Measurements from ENCODE around the gene ACKR4.
"Not testable (repeated sequence)": the region's sequence is repeated elsewhere in the genome, so short reads cannot be mapped to it uniquely, and the experiment has no call there.

ACKR4 gene

GRCh38 chr3:132596816-132597433, at the start of gene ACKR4:
Gene ACKR4 (plus strand): TSS chr3:132597270. CDS start chr3:132600398, 3,128 bp downstream.
- no peak for FAIRE-seq

- FAIRE-seq: no peak
These were observed 47.9 kb upstream of the ACKR4 start for GRCh38 chr3:132549169-132549568.

GRCh38 chr3:132549890-132550578, 47.0 kb upstream of the ACKR4 start:
- no peak for FAIRE-seq

- no peak for FAIRE-seq
These were observed 46.3 kb upstream of the ACKR4 start for GRCh38 chr3:132550579-132551305.

GRCh38 chr3:132553826-132554225, 43.2 kb upstream of the ACKR4 start:
- no peak for FAIRE-seq

- FAIRE-seq: no peak
These were observed 42.6 kb upstream of the ACKR4 start for GRCh38 chr3:132554437-132554836.

GRCh38 chr3:132555306-132556035, 41.6 kb upstream of the ACKR4 start:
- no peak for FAIRE-seq

- FAIRE-seq: not testable (repeated sequence)
These were observed 41.1 kb upstream of the ACKR4 start for GRCh38 chr3:132556036-132556386.

GRCh38 chr3:132556508-132557159, 40.4 kb upstream of the ACKR4 start:
- no peak for FAIRE-seq

- FAIRE-seq: no peak
These were observed 36.1 kb upstream of the ACKR4 start for GRCh38 chr3:132561003-132561402.

- no peak for FAIRE-seq
These were observed 33.5 kb upstream of the ACKR4 start for GRCh38 chr3:132563420-132564069.

GRCh38 chr3:132564070-132564465, 33.0 kb upstream of the ACKR4 start:
- FAIRE-seq: no peak

GRCh38 chr3:132568422-132568821, 28.6 kb upstream of the ACKR4 start:
- FAIRE-seq: no peak

- no peak for FAIRE-seq
These were observed 27.9 kb upstream of the ACKR4 start for GRCh38 chr3:132569153-132569552.

GRCh38 chr3:132569580-132569979, 27.5 kb upstream of the ACKR4 start:
- no peak for FAIRE-seq

- FAIRE-seq: no peak
These were observed 27.1 kb upstream of the ACKR4 start for GRCh38 chr3:132570016-132570415.

- no peak for FAIRE-seq
These were observed 23.3 kb upstream of the ACKR4 start for GRCh38 chr3:132573797-132574211.

- no peak for FAIRE-seq
These were observed 9.7 kb upstream of the ACKR4 start for GRCh38 chr3:132587401-132587800.

GRCh38 chr3:132592216-132592615, 4.9 kb upstream of the ACKR4 start:
- no peak for FAIRE-seq

GRCh38 chr3:132593241-132593946, 3.7 kb upstream of the ACKR4 start:
- FAIRE-seq: no peak

- FAIRE-seq: no peak
These were observed 3.1 kb upstream of the ACKR4 start for GRCh38 chr3:132593947-132594323.

GRCh38 chr3:132594498-132594897, 2.6 kb upstream of the ACKR4 start:
- FAIRE-seq: no peak
